ENCODE results near the gene TNNI3. TPM values are rescaled to one million over a fixed set of nuclear protein-coding genes. Genes with fewer than 3 reads are reported as not detected.

Gene TNNI3
- total RNA-seq, 2 donors from 2014 or later: 9.8 to 14.2 TPM

DNA sequence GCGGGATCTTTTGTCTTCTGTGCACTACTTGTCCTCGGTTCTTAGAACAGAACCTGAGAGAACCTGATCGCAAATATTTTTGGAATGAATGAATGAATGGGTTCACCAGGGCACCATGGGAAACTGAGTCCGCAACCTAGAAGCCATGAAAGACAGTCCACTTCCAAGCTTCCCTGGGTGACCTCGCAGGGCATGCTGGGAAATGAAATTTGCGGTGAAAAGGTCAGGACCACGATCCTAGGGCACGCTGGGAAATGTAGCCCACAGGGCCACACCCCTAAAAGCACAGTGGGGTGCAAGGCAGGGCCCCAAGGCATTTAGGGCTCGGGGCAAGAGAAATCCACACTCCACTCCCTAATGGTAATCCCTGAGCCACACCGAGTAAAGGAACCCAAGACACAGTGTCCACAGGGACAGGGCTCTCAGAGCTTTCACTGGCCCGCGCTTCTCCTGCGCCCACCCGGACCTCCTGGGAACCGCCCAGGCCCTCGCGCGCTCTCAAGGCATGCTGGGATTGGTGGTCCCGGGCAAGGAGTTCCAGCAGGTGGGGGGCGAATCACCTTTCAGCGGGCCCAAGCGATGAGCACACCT, 39.0 kb downstream of the TNNI3 start:
- H3K27me3 ChIP-seq (ENCODE audit: control insufficient read depth, insufficient read depth, low read length, poor library complexity, severe bottlenecking): no peaks in the 10 kb centered on the region
- 58 to 70% methylated on average over 12 to 22 of the region's 22 CpGs for WGBS, 2 experiments (ENCODE audit: insufficient coverage in 1 of 2, insufficient read length in 1 of 2)
- no peaks in the 10 kb centered on the region for H3K36me3 Mint-ChIP-seq (ENCODE audit: low read depth)
- no peak overlapping the region for H3K27ac ChIP-seq (ENCODE audit: low read depth, low read length)
- TF ChIP-seq, protein P1, sequence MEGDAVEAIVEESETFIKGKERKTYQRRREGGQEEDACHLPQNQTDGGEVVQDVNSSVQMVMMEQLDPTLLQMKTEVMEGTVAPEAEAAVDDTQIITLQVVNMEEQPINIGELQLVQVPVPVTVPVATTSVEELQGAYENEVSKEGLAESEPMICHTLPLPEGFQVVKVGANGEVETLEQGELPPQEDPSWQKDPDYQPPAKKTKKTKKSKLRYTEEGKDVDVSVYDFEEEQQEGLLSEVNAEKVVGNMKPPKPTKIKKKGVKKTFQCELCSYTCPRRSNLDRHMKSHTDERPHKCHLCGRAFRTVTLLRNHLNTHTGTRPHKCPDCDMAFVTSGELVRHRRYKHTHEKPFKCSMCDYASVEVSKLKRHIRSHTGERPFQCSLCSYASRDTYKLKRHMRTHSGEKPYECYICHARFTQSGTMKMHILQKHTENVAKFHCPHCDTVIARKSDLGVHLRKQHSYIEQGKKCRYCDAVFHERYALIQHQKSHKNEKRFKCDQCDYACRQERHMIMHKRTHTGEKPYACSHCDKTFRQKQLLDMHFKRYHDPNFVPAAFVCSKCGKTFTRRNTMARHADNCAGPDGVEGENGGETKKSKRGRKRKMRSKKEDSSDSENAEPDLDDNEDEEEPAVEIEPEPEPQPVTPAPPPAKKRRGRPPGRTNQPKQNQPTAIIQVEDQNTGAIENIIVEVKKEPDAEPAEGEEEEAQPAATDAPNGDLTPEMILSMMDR (conservative IDR thresholded peaks at IDR 0.05): no peak
- H3K4me3 Mint-ChIP-seq: peak overlapping the region; percentile 87
- peaks cover 31% of the 10 kb centered on the region for H3K27me3 Mint-ChIP-seq (ENCODE audit: insufficient read depth)
- peaks cover 18% of the 10 kb centered on the region for H3K4me1 Mint-ChIP-seq
- H3K9me3 Mint-ChIP-seq: no peaks in the 10 kb centered on the region
- H3K9ac ChIP-seq (ENCODE audit: extremely low read depth, low read length, poor library complexity, severe bottlenecking): peak overlapping the region; percentile 49
- peak overlapping the region; percentile 96 for H3K27ac Mint-ChIP-seq
- no peaks in the 10 kb centered on the region for H3K4me1 ChIP-seq (ENCODE audit: control insufficient read depth, insufficient read depth, low read length)
- H3K36me3 ChIP-seq (ENCODE audit: control insufficient read depth, insufficient read depth, low read length): no peaks in the 10 kb centered on the region
- peak overlapping the region; percentile 83 for H3K4me3 ChIP-seq (ENCODE audit: low read length)
- DNase-seq: peak; percentile 94
- H3K9me3 ChIP-seq (ENCODE audit: control insufficient read depth, low read length): no peaks in the 10 kb centered on the region

DNA sequence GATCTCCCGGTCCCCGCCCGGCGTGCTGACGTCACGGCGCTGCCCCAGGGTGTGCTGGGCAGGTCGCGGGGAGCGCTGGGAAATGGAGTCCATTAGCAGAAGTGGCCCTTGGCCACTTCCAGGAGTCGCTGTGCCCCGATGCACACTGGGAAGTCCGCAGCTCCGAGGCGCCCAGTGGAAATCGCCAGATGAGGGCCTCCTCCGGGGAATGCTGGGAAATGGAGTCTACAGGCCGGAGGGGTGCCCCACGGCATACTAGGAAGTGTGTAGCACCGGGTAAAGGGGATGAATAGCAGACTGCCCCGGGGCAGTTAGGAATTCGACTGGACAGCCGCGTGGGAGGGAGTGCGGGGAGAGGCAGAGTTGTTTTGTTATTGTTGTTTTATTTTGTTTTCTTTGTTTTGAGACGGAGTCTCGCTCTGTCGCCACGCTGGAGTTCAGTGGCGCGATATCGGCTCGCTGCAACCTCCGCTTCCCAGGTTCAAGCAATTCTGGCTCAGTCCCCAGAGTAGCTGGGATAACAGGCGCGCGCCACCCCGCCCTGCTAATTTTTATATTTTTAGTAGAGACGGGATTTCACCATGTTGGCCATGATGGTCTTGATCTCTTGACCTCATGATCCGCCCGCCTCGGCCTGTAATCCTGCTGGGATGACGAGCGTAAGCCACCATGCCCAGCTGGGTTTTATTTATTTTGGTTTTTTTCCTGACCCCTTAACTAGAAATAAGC, 39.7 kb downstream of the TNNI3 start:
- 18% methylated on average over 29 to 44 of the region's 44 CpGs for WGBS, 2 experiments (ENCODE audit: insufficient coverage in 1 of 2, insufficient read length in 1 of 2)
- no peaks in the 10 kb centered on the region for H3K9me3 Mint-ChIP-seq
- H3K36me3 Mint-ChIP-seq (ENCODE audit: low read depth): no peaks in the 10 kb centered on the region
- DNase-seq: peak; percentile 99
- peaks cover 24% of the 10 kb centered on the region for H3K27me3 Mint-ChIP-seq (ENCODE audit: insufficient read depth)
- peak overlapping the region; percentile 49 for H3K9ac ChIP-seq (ENCODE audit: extremely low read depth, low read length, poor library complexity, severe bottlenecking)
- TF ChIP-seq, protein P1 (conservative IDR thresholded peaks at IDR 0.05): no peak
- H3K4me3 ChIP-seq (ENCODE audit: low read length): peak overlapping the region; percentile 83
- H3K4me3 Mint-ChIP-seq: peak overlapping the region; percentile 87
- H3K27ac Mint-ChIP-seq: peak overlapping the region; percentile 96
- no peaks in the 10 kb centered on the region for H3K36me3 ChIP-seq (ENCODE audit: control insufficient read depth, insufficient read depth, low read length)
- H3K27me3 ChIP-seq (ENCODE audit: control insufficient read depth, insufficient read depth, low read length, poor library complexity, severe bottlenecking): no peaks in the 10 kb centered on the region
- no peaks in the 10 kb centered on the region for H3K4me1 ChIP-seq (ENCODE audit: control insufficient read depth, insufficient read depth, low read length)
- no peak overlapping the region for H3K27ac ChIP-seq (ENCODE audit: low read depth, low read length)
- H3K4me1 Mint-ChIP-seq: peaks cover 18% of the 10 kb centered on the region
- no peaks in the 10 kb centered on the region for H3K9me3 ChIP-seq (ENCODE audit: control insufficient read depth, low read length)

DNA sequence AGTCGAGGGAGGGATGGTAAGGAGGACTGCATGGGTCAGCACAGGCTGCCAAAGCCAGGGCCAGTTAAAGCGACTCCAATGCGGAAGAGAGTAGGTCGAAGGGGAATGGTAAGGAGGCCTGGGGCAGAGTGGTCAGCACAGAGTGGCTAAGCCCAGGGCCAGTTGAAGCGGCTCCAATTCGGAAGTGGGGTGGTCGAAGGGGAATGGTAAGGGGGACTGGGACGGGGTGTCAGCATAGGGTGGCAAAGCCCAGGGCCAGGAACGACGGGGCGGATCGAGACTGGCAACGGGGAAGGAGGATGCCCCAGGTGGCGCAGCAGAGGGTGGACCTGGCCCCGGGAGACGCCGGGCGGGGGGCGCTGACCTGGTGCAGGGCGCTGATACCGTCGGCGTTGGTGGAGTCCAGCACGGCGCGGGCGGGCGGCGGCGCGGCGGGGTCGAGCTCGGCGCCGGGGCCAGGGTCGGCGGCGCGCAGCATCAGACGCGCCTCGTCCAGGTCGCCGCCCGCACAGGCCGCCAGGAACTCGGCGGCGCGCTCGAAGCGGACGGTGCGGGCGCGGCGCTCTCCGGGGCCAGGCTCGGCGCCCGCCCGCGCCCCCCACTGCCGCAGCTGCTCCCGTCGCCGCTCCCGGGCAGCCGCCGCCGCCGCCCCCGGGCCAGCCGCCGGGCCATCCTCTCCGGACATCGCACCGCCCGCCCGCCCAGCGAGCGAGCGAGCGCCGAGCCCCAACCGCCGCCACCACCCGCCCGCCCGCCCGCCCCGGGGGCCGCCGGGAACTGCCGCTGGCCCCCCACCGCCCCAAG, 40.5 kb downstream of the TNNI3 start, which contains the start of gene PPP1R12C:
Gene PPP1R12C (minus strand): TSS at position 779 of the 804 bp plus-strand sequence. CDS start 94 bp downstream, at position 685.
- Mint-ChIP-seq H3K4me3 (peak within 1 kb of the TSS; percentile 87), H3K36me3 (ENCODE audit: low read depth) (no peaks in the 10 kb centered on the region), H3K27ac (peak within 1 kb of the TSS; percentile 96), H3K9me3 (no peaks in the 10 kb centered on the region), H3K27me3 (ENCODE audit: insufficient read depth) (peaks cover 20% of the 10 kb centered on the region), H3K4me1 (peaks cover 18% of the 10 kb centered on the region)
- H3K9me3 ChIP-seq (ENCODE audit: control insufficient read depth, low read length): no peaks in the 10 kb centered on the region
- peak; percentile 69 for DNase-seq
- peak within 1 kb of the TSS; percentile 51 for H3K9ac ChIP-seq (ENCODE audit: extremely low read depth, low read length, poor library complexity, severe bottlenecking)
- H3K27me3 ChIP-seq (ENCODE audit: control insufficient read depth, insufficient read depth, low read length, poor library complexity, severe bottlenecking): no peaks in the 10 kb centered on the region
- no peaks in the 10 kb centered on the region for H3K4me1 ChIP-seq (ENCODE audit: control insufficient read depth, insufficient read depth, low read length)
- 0 to 5% methylated on average over 25 to 97 of the region's 97 CpGs for WGBS, 2 experiments (ENCODE audit: insufficient coverage in 1 of 2, insufficient read length in 1 of 2)
- H3K36me3 ChIP-seq (ENCODE audit: control insufficient read depth, insufficient read depth, low read length): peaks cover 4% of the 10 kb centered on the region
- TF ChIP-seq, protein P1 (conservative IDR thresholded peaks at IDR 0.05): no peak
- peak within 1 kb of the TSS; percentile 86 for H3K4me3 ChIP-seq (ENCODE audit: low read length)
- H3K27ac ChIP-seq (ENCODE audit: low read depth, low read length): peak within 1 kb of the TSS; percentile 42

All from endodermal cell (in vitro differentiated cells).